ENCODE measurements around the gene TMEM150C. TPM values are rescaled to one million over a fixed set of nuclear protein-coding genes. Genes with fewer than 3 reads are reported as not detected.

TMEM150C gene
- total and polyA plus RNA-seq, 2 of the 4 experiments (the other 2 are of a cell fraction), result 0.10 to 0.36 TPM

DNA sequence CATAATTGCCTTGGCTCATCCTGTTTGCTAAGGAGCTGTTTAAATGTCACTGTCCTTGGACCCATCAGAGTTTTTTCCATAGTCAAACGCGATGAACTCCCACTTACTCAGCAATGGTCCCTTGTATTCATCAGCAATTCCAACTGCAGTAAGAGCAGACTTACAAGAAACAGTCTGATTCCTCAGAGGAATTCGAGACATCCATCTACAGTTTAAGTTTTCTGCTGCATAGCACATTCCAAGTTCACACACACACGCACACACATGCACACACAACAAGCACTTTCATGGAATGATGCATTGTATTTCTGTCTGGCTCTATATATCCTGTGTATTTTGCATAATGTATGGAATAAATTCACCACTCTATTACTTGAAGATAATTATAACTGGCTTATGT lies 32.7 kb upstream of the TMEM150C start:
- dilution Hi-C loops (cut with HindIII; ENCODE audit: low sequenced_read_pairs, unreplicated experiment) (no loop called here), intact Hi-C loops (cut with micrococcal nuclease) (no loop called here), in situ Hi-C loops (cut with MboI; ENCODE audit: low sequenced_read_pairs) (no loop called here)
- Histone ChIP-seq H4K91ac (ENCODE audit: insufficient read depth, low read depth, low read length) (no peak overlapping the region), H3K9me1 (ENCODE audit: insufficient read depth, low read length) (no peaks in the 10 kb centered on the region), H3K9me3 (ENCODE audit: control insufficient read depth, insufficient read depth, low read length) (no peaks in the 10 kb centered on the region), H3K27ac (ENCODE audit: insufficient read depth, low read length) (no peak overlapping the region), H2BK20ac (ENCODE audit: low read depth, low read length) (no peak overlapping the region), H3K4ac (ENCODE audit: low read depth, low read length) (no peak overlapping the region), H3K56ac (ENCODE audit: extremely low read depth, insufficient read depth, low read length) (no peak overlapping the region), H2AFZ (replicated peaks; ENCODE audit: low read length, poor library complexity) (no peak overlapping the region), H3K23ac (ENCODE audit: low read depth, low read length) (no peak overlapping the region), H3K27me3 (ENCODE audit: control insufficient read depth, insufficient read depth, low read length) (peaks cover 34% of the 10 kb centered on the region), H2AK5ac (ENCODE audit: low read depth, low read length) (no peak overlapping the region), H3K18ac (ENCODE audit: low read depth, low read length) (no peak overlapping the region), H4K8ac (ENCODE audit: low read depth in 2 of 2, low read length in 2 of 2) (no peak overlapping the region), H3K9ac (ENCODE audit: low read depth, low read length) (no peak overlapping the region), H3K4me3 (ENCODE audit: insufficient read depth, low read depth, low read length) (no peak overlapping the region), H3K14ac (replicated peaks; ENCODE audit: low read depth, low read length) (no peak overlapping the region), H3K79me1 (ENCODE audit: low read depth in 1 of 2, low read length in 2 of 2) (no peaks in the 10 kb centered on the region), H3K36me3 (ENCODE audit: control insufficient read depth, insufficient read depth, low read length) (no peaks in the 10 kb centered on the region), H3K4me1 (ENCODE audit: control insufficient read depth, insufficient read depth, low read length) (no peaks in the 10 kb centered on the region), H2BK15ac (ENCODE audit: low read depth, low read length) (no peak overlapping the region), H4K5ac (ENCODE audit: low read depth, low read length) (no peak overlapping the region), H2BK5ac (ENCODE audit: low read depth, low read length, poor library complexity, severe bottlenecking) (no peak overlapping the region), H2AK9ac (replicated peaks; ENCODE audit: low read depth, low read length, poor library complexity) (no peak overlapping the region), H4K20me1 (ENCODE audit: insufficient read depth, low read length) (no peaks in the 10 kb centered on the region), H2BK120ac (ENCODE audit: low read depth, low read length) (no peak overlapping the region), H3K4me2 (ENCODE audit: low read depth, low read length) (no peak overlapping the region)
- WGBS, 2 experiments (ENCODE audit: extremely low coverage in 2 of 2, insufficient read length in 1 of 2), result 64% methylated on average over 2 of the region's 4 CpGs; no CpG with 5 or more reads in 1 of the 2 experiments
- no peak for TF ChIP-seq RAD21 (IDR thresholded peaks at IDR 0.05; ENCODE audit: low read length)
- no peak for TF ChIP-seq BHLHE40 (IDR thresholded peaks at IDR 0.05; ENCODE audit: low read depth, low read length)
- no peak for TF ChIP-seq FOS (IDR thresholded peaks at IDR 0.05; ENCODE audit: low read depth, low read length)
- TF ChIP-seq RFX5 (IDR thresholded peaks at IDR 0.05; ENCODE audit: low read depth, low read length), result no peak
- no peak for TF ChIP-seq CTCF (conservative IDR thresholded peaks at IDR 0.05; ENCODE audit: low read depth, low read length)
- TF ChIP-seq CHD1 (IDR thresholded peaks at IDR 0.05; ENCODE audit: low read depth, low read length), result no peak
- TF ChIP-seq POLR2A (IDR thresholded peaks at IDR 0.05; ENCODE audit: low read depth, low read length), result no peak
- no peak for TF ChIP-seq NFE2L2 (IDR thresholded peaks at IDR 0.05; ENCODE audit: low read depth, low read length)
- TF ChIP-seq SMC3 (IDR thresholded peaks at IDR 0.05; ENCODE audit: low read depth, low read length), result no peak
- no peak for TF ChIP-seq MAFK (IDR thresholded peaks at IDR 0.05; ENCODE audit: low read depth, low read length)
- no peak for TF ChIP-seq MXI1 (IDR thresholded peaks at IDR 0.05; ENCODE audit: borderline replicate concordance, low read depth, low read length)
- TF ChIP-seq ELK1 (IDR thresholded peaks at IDR 0.05; ENCODE audit: borderline replicate concordance, low read depth, low read length), result no peak
- no peak for TF ChIP-seq MAZ (IDR thresholded peaks at IDR 0.05; ENCODE audit: borderline replicate concordance, low read depth, low read length)
- CTCF ChIA-PET, result interaction anchor here (1.0 kb wide), 1 partner anchor 17 kb away, joined by 3 read pairs; no protein-coding TSS in a partner anchor
- ATAC-seq (ENCODE audit: low read depth) (no peak), DNase-seq (no peak)
- BruUV-seq (replicated peaks), result no TSS peak
- POLR2A ChIA-PET (ENCODE audit: unreplicated experiment), result no interaction called here
